AG04450 (cell line): ENCODE data around the gene MFSD6. TPM values are rescaled to one million over a fixed set of nuclear protein-coding genes. Genes with fewer than 3 reads are reported as not detected.

ENCODE experiments used
- CTCF ChIA-PET: fragments of 300-600, 350-600 bp; formaldehyde crosslinking; extraction: SDS; loops from one replicate; lab custom pipeline; 2022; ENCODE audit warnings: antibody characterized with exemption, inconsistent platforms; lab: Charles Lee
- POLR2A ChIA-PET: fragments of 350-600 bp; formaldehyde crosslinking; extraction: SDS; loops from one replicate; lab custom pipeline; 2021; ENCODE audit warnings: antibody characterized with exemption, inconsistent platforms; lab: Yijun Ruan, JAX
- DNase-seq: peaks from one replicate; pipeline ENCODE4 v3.0.0-alpha.2; 2011; ENCODE audit warnings: low read depth, low spot score
- H3K27ac ChIP-seq: one replicate; pipeline ENCODE4 v1.5.1; 2012; ENCODE audit warnings: low read depth, low read length, control low read depth
- H3K27me3 ChIP-seq: one replicate; pipeline ENCODE4 v1.6.0; 2012; ENCODE audit warnings: low read length; ENCODE audit not compliant: control insufficient read depth, insufficient read depth
- H3K4me3 ChIP-seq: 2 replicates; pipeline ENCODE4 v1.5.1; 2011; ENCODE audit warnings: mild to moderate bottlenecking, low read depth, low read length, control low read depth
- H3K9me3 ChIP-seq: 2 replicates; pipeline ENCODE4 v1.5.1; 2012; ENCODE audit warnings: low read length; ENCODE audit not compliant: control insufficient read depth, insufficient read depth
- CTCF ChIP-seq: IDR thresholded peaks from 2 replicates; pipeline ENCODE4 v1.5.1; 2011; ENCODE audit warnings: low read depth, low read length, control low read depth, inconsistent platforms
- polyA plus RNA-seq: library from polyadenylated mRNA; depleted of rRNA; stranded (reverse); fragments of >200 nt; gene quantifications from 2 replicates; pipeline ENCODE4 v1.2.3, GENCODE V29; 2011

MFSD6 gene
- polyA plus RNA-seq, 1 experiment = 12.9 TPM

DNA sequence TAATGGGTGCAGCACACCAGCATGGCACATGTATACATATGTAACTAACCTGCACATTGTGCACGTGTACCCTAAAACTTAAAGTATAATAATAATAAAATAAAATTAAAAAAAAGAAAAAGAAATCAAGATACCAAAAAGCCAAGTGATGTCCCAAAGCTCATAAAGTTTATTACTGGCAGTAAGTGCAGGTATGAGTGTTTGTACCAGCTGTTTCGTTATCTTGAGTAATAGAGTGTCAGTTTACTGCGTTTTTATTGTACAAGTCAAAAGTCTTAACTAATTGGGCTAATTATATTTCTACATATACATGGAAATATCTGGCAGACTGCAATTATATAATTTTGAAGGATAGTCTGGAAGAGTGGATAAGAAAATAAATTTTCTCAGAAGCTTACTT, 41.8 kb downstream of the MFSD6 start:
- ChIA-PET CTCF (no interaction called here), POLR2A (no interaction called here)
- H3K4me3 ChIP-seq = no peak overlapping the region
- TF ChIP-seq CTCF = no peak
- H3K27ac ChIP-seq = no peak overlapping the region
- DNase-seq = no peak
- H3K27me3 ChIP-seq = no peaks in the 10 kb centered on the region
- no peaks in the 10 kb centered on the region for H3K9me3 ChIP-seq

- no peaks in the 10 kb centered on the region for H3K9me3 ChIP-seq
- H3K27me3 ChIP-seq = no peaks in the 10 kb centered on the region
- no peak for TF ChIP-seq CTCF
- CTCF ChIA-PET = interaction anchor here (1.2 kb wide), 1 partner anchor 21 kb away, joined by 4 read pairs; no protein-coding TSS in a partner anchor
- H3K27ac ChIP-seq = no peak overlapping the region
- no peak overlapping the region for H3K4me3 ChIP-seq
- no peak for DNase-seq
- POLR2A ChIA-PET = no interaction called here
Observed at GRCh38 chr2:190450363-190450762, 42.2 kb downstream of the MFSD6 start.

- Histone ChIP-seq H3K4me3 (no peak overlapping the region), H3K27me3 (no peaks in the 10 kb centered on the region), H3K27ac (no peak overlapping the region), H3K9me3 (no peaks in the 10 kb centered on the region)
- no peak for DNase-seq
- ChIA-PET CTCF (interaction anchor here (1.2 kb wide), 1 partner anchor 22 kb away, joined by 4 read pairs; no protein-coding TSS in a partner anchor), POLR2A (no interaction called here)
- TF ChIP-seq CTCF = no peak
Observed at GRCh38 chr2:190451561-190452176, 43.5 kb downstream of the MFSD6 start.

- no peak overlapping the region for H3K4me3 ChIP-seq
- TF ChIP-seq CTCF = no peak
- CTCF ChIA-PET = no interaction called here
- no peaks in the 10 kb centered on the region for H3K9me3 ChIP-seq
- no peaks in the 10 kb centered on the region for H3K27me3 ChIP-seq
- no peak overlapping the region for H3K27ac ChIP-seq
- DNase-seq = no peak
- POLR2A ChIA-PET = no interaction called here
Observed at GRCh38 chr2:190452433-190452832, 44.3 kb downstream of the MFSD6 start.

GRCh38 chr2:190454795-190455194, 46.6 kb downstream of the MFSD6 start:
- POLR2A ChIA-PET = no interaction called here
- H3K27ac ChIP-seq = no peak overlapping the region
- no peaks in the 10 kb centered on the region for H3K9me3 ChIP-seq
- CTCF ChIA-PET = interaction anchor here (0.7 kb wide), 1 partner anchor 8 kb away, joined by 3 read pairs; no protein-coding TSS in a partner anchor
- no peaks in the 10 kb centered on the region for H3K27me3 ChIP-seq
- TF ChIP-seq CTCF = no peak
- H3K4me3 ChIP-seq = no peak overlapping the region
- no peak for DNase-seq
